Measurements from ENCODE around the gene PTH2.
A peak's percentile ranks its signal among the peaks of the same experiment; 100 is the strongest.

- TF ChIP-seq FOS (IDR thresholded peaks at IDR 0.05; ENCODE audit: borderline replicate concordance, insufficient read depth, low read length) (no peak), POLR2A (IDR thresholded peaks at IDR 0.05; ENCODE audit: low read depth, low read length) (no peak), CTCF (IDR thresholded peaks at IDR 0.05; ENCODE audit: extremely low read depth in 1 of 2, insufficient read depth in 1 of 2, low read depth in 1 of 2, low read length in 2 of 2) (peak; percentile 25 to 55), POLR2AphosphoS5 (IDR thresholded peaks at IDR 0.05; ENCODE audit: insufficient read depth, low read depth, low read length) (no peak)
Observed at GRCh38 chr19:49422407-49423070, 702 bp downstream of the PTH2 start.
